Activated naive CD4-positive, alpha-beta T cell (primary cell): ENCODE data around the gene ADSS1.

Experiments
- DNase-seq, 4 experiments: peaks; one replicate each; lab custom pipeline; 2025; lab: John Stamatoyannopoulos, UW

The ADSS1 gene

DNA sequence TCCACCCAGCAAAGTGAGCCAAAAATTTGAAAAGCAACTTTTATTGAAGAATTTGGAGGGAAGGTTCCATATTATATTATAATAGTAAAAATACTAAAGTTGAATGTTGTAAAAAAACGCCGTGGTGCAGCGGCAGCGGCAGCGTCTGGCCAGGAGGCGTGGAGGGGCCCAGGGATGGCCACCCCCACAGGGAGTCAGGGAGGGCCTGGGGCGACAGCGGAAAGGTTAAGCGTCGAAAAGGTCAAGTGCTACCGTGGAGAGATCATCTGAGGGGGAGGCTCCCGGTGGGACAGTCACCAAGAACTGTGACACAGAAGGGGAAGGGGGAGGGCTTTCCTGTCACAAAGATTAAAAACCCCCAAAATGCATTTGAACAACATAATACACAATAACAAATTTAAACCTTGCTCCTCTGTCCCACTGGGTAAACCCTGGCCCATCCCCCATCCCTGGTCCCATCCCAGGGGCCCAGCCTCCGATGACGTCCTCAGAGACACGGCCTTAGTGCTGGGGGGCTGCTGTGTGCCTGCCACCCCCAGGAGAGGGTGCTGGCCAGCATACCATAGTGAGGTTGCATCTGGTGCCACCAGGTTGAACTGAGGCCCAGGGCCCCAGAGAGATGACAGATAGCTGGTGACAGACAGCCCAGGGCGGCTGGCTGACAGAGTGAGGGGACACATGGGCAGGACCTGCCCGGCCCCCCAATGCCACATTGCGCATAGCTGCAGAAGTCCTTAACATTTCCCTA is 45.5 kb downstream of the ADSS1 start:
- no peak for DNase-seq

DNA sequence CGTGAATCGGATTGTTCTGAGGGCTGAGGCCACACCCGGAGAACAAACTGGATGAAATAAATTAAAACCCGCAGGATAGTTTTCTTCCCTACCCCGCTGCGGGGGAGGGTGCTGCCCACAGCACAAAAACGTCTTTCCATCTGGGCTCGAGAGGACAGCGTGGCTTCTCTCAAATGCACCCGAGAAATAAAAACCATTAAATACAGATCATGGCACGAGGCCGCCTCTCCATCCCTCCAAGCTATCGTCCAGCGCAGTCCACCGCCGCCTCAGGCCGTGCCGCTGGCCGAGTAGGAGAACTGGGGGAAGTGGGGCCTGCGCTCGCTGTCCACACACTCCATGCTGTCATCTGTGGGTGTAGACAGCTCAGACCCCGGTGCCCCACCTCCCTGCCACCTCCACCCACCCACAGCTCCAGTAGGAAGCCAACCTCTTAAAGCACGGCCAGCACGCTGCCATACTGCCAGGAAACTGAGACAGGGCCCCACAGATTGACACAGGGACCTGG is 46.1 kb downstream of the ADSS1 start:
- DNase-seq = no peak

DNA sequence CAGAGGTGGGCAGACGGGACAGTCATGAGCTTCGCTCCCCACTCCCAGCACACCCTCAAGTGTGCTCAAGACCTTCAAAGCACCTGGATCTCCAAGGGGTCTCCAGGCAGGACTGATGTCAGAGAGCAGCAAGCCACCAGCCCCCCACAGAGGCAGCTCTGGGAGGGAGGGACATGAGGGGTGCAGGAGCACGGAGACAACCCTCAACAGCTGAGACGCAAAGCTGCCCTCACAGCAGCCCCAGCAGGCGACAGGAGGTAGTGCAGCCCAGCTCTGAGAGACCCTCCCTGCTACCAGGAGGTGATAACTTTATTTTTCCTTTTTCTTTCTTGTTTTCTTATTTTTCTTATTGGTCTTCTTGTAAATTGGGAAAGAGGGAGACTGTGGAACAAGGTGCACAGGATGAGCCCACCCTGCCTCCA is 46.8 kb downstream of the ADSS1 start:
- DNase-seq = no peak

DNA sequence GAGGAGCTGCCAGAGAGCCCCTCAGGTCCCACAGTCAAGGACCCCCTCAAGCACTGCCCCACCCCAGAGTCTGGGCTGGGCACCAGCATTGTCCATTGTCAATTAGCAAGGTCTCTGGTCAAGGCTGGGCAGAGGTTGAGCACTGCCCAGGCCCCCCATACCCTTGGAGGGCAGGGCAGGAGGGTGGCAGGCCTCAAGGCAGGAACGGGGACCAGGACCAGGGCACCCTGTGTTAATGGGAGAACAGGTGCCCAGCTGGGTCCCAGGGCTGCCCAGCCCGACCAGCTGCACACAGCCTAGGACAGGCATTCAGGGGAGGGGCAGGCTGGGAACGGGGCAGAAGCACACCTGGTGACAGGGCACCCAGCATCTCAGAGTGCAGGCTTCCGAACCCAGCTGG is 47.3 kb downstream of the ADSS1 start:
- no peak for DNase-seq

GRCh38 chr14:104771918-104772706 is 48.1 kb downstream of the ADSS1 start:
- no peak for DNase-seq

GRCh38 chr14:104772707-104773504 is 48.9 kb downstream of the ADSS1 start:
- DNase-seq = no peak

- no peak for DNase-seq
These were observed 49.8 kb downstream of the ADSS1 start for GRCh38 chr14:104773505-104774452.

GRCh38 chr14:104774453-104775072 is 50.5 kb downstream of the ADSS1 start:
- no peak for DNase-seq

DNA sequence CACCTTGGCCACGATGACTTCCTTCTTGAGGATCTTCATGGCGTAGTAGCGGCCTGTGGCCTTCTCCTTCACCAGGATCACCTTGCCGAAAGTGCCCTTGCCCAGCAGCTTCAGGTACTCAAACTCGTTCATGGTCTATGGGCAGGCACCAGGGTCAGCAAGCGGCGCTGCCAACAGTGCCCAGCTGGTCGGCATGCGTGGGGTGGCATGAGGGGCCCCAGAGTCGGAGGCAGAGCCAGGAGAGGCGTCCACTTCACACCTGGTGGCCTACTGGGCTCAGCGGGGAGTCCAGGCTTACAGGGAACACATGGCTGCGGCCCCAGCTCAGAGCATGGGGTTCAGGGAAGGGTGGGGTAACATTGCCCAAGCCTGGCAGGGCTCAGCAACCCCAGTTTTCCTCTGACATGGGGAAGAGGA is 51.1 kb downstream of the ADSS1 start:
- no peak for DNase-seq

GRCh38 chr14:104776481-104776880 is 52.5 kb downstream of the ADSS1 start:
- no peak for DNase-seq

DNA sequence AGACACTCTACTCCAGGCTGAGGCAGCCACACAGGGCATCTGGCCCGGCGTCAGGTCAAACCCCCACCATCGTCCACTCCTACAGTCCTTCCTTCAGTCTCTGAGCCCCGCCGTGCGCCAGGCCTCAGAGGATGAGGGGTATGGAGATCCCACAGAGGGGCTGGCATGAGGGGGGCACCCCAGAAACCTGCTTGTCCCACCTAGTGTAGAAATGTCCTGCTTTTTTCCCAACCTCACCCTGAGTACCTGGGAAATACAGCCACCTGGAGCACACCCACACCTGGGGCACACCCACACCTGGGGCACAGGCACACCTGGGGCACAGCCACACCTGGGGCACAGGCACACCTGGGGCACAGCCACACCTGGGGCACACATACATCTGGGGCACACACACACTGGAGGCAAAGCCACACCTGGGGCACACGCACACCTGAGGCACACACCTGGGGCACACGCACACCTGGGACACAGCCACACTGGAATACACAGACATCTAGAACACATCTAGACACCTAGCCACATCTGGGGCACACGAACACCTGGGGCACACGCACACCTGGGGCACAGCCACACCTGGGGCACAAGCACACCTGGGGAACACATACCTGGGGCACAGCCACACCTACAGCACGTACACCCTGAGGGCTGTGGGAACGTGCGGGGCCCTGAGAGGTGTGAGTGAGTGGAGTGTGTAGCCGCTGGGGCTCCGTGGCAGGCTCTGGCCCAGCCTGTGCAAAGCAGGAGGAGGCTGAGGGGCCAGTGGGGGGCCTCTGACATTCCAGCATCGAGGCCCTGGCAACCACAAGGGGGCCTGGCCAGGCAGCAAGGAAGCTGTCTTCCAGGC is 53.2 kb downstream of the ADSS1 start:
- no peak for DNase-seq

GRCh38 chr14:104777808-104778249 is 53.8 kb downstream of the ADSS1 start:
- no peak for DNase-seq

GRCh38 chr14:104778694-104779331 is 54.8 kb downstream of the ADSS1 start:
- DNase-seq = no peak

GRCh38 chr14:104779776-104780512 is 55.9 kb downstream of the ADSS1 start:
- no peak for DNase-seq

DNA sequence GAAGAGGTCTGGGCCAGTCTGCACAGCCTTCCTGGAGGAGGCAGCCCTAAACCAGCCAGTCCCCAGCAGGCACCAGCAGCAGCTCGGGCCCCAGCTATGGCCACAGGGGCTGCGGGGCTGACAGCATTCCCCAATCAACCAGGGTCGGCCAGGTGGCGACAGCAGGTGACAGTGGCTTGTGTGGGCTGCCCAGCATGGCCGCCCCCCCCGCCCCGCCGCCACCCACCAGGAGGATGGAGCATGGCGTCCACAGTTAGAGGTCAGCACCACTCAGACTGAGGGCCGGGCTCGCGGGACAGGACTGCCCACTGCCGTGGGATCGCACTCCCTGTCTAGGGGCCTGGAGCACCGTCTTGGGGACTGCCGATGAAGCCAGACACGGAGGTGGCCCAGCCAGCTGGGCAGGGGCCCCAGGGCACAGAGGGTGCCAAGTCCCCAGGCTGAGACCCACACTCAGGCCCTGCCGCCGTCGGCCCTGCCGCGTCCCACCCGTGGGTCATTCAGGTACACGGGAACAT is 56.5 kb downstream of the ADSS1 start:
- no peak for DNase-seq

DNA sequence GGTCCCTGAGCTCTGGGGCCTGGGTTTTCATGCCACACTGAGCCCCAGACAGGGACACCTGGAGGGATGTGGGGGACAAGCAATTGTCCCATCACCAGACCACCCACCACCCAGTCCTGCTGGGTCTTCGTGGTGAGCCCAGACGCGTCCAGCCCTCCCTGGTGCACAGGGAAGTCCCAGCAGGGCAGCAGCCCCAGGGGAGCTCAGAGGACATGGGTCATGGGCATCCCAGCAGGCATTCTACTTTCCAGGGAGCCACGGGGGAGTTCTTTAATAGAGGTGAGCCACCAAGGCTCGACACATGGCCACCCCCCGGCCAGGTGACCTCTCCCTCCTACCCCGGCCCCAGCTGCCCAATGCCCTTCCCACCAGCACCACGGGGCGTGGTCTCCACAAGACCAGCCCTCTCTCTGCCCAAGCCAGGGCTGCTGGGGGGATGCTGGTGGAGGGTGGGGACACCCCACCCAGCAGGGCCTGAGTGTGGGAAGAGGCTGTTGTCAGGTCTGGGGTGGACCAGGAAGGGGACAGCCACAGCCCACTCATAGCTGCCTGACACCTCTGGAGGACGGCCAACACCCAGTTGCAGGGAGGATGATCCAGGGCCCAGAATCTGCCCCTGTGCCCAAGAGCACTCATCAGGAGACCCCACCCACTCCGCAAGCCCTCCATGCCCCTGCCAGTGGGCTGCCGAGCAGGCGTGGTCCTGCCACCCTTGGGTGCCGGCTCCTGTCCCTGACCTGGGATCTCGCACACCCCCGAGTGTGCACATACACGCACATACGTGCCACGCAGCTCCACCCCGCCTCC is 57.4 kb downstream of the ADSS1 start:
- no peak for DNase-seq

GRCh38 chr14:104782086-104782807 is 58.2 kb downstream of the ADSS1 start:
- no peak for DNase-seq
